Adrenal gland (tissue), 5 donors: ENCODE data around the gene GOLT1A.

ENCODE experiments used
- POLR2A ChIP-seq, 2 donors: fragments of 450-650 bp; IDR thresholded peaks; one replicate each; pipeline ENCODE4 v1.6.1; 2017; ENCODE audit warnings: antibody characterized with exemption in 2 of 2, mild to moderate bottlenecking in 2 of 2, moderate library complexity in 1 of 2
- TF ChIP-seq, protein P1 (sequence below), 6 experiments: fragments of 450-650 bp in 4 of 6; fragments of 200-600 bp in 2 of 6; sonication (generic) in 1 of 6; IDR thresholded peaks; 1 replicate in 5 of 6; 2 replicates in 1 of 6; pipeline versions ENCODE4 v1.5.1 to v1.8.0; 2016 to 2021; ENCODE audit warnings: antibody characterized with exemption in 6 of 6, mild to moderate bottlenecking in 2 of 6, moderate library complexity in 1 of 6
- donor health status: DM: no; HTN: no; CAD: no.

- TF ChIP-seq, protein P1, sequence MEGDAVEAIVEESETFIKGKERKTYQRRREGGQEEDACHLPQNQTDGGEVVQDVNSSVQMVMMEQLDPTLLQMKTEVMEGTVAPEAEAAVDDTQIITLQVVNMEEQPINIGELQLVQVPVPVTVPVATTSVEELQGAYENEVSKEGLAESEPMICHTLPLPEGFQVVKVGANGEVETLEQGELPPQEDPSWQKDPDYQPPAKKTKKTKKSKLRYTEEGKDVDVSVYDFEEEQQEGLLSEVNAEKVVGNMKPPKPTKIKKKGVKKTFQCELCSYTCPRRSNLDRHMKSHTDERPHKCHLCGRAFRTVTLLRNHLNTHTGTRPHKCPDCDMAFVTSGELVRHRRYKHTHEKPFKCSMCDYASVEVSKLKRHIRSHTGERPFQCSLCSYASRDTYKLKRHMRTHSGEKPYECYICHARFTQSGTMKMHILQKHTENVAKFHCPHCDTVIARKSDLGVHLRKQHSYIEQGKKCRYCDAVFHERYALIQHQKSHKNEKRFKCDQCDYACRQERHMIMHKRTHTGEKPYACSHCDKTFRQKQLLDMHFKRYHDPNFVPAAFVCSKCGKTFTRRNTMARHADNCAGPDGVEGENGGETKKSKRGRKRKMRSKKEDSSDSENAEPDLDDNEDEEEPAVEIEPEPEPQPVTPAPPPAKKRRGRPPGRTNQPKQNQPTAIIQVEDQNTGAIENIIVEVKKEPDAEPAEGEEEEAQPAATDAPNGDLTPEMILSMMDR (IDR thresholded peaks at IDR 0.05): no peak
- no peak for TF ChIP-seq POLR2A (IDR thresholded peaks at IDR 0.05)
Observed at GRCh38 chr1:204177133-204177532, 36.7 kb downstream of the GOLT1A start.
